Osteoblast (primary cell): ENCODE data around the gene CIC. TPM values are rescaled to one million over a fixed set of nuclear protein-coding genes. Genes with fewer than 3 reads are reported as not detected.

Source experiments
- DNase-seq: peaks from one replicate; pipeline ENCODE4 v3.0.0; 2011; ENCODE audit warnings: low spot score, mixed read lengths; ENCODE audit not compliant: insufficient read length; ENCODE audit errors: missing footprints
- H2AFZ ChIP-seq: 2 replicates; pipeline ENCODE4 v1.6.0; 2011; ENCODE audit warnings: mild to moderate bottlenecking, low read length
- H3K27ac ChIP-seq: 2 replicates; pipeline ENCODE4 v1.5.1; 2011; ENCODE audit warnings: mild to moderate bottlenecking, low read depth, low read length, moderate library complexity
- H3K27me3 ChIP-seq: 2 replicates; pipeline ENCODE4 v1.6.0; 2012; ENCODE audit warnings: mild to moderate bottlenecking, control low read depth, inconsistent platforms, low read length, moderate library complexity; ENCODE audit not compliant: insufficient read depth
- H3K36me3 ChIP-seq: 2 replicates; pipeline ENCODE4 v1.5.1; 2011; ENCODE audit warnings: mild to moderate bottlenecking, low read length, control low read depth, moderate library complexity; ENCODE audit not compliant: insufficient read depth
- H3K4me1 ChIP-seq: 2 replicates; pipeline ENCODE4 v1.5.1; 2011; ENCODE audit warnings: mild to moderate bottlenecking, low read length, control low read depth, moderate library complexity; ENCODE audit not compliant: insufficient read depth
- H3K4me2 ChIP-seq: 2 replicates; pipeline ENCODE4 v1.6.0; 2011; ENCODE audit warnings: mild to moderate bottlenecking, low read length; ENCODE audit not compliant: insufficient read depth
- H3K4me3 ChIP-seq: fragments of 200-600 bp; sonication (generic); 3 replicates; pipeline ENCODE4 v1.5.1; 2012; ENCODE audit warnings: mild to moderate bottlenecking, low read length, inconsistent platforms; ENCODE audit not compliant: insufficient read depth
- H3K79me2 ChIP-seq: 2 replicates; pipeline ENCODE4 v1.6.0; 2012; ENCODE audit warnings: mild to moderate bottlenecking, low read length, control low read depth, inconsistent platforms; ENCODE audit not compliant: insufficient read depth
- H3K9me3 ChIP-seq: 2 replicates; pipeline ENCODE4 v1.5.1; 2011; ENCODE audit warnings: low read depth, low read length, control low read depth
- H4K20me1 ChIP-seq: 2 replicates; pipeline ENCODE4 v1.6.0; 2012; ENCODE audit warnings: mild to moderate bottlenecking, low read length, control low read depth; ENCODE audit not compliant: insufficient read depth
- total RNA-seq: library from RNA; depleted of rRNA; stranded (reverse); fragments of >200 nt; gene quantifications from 2 replicates; pipeline ENCODE4 v1.2.3, GENCODE V29; 2012
- TF ChIP-seq, protein P1 (sequence below): IDR thresholded peaks from 2 replicates; pipeline ENCODE4 v1.5.1; 2011; ENCODE audit warnings: mild to moderate bottlenecking, low read depth, low read length, moderate library complexity; ENCODE audit errors: extremely low read depth

CIC gene
- total RNA-seq, 1 donor = 39.1 TPM

DNA sequence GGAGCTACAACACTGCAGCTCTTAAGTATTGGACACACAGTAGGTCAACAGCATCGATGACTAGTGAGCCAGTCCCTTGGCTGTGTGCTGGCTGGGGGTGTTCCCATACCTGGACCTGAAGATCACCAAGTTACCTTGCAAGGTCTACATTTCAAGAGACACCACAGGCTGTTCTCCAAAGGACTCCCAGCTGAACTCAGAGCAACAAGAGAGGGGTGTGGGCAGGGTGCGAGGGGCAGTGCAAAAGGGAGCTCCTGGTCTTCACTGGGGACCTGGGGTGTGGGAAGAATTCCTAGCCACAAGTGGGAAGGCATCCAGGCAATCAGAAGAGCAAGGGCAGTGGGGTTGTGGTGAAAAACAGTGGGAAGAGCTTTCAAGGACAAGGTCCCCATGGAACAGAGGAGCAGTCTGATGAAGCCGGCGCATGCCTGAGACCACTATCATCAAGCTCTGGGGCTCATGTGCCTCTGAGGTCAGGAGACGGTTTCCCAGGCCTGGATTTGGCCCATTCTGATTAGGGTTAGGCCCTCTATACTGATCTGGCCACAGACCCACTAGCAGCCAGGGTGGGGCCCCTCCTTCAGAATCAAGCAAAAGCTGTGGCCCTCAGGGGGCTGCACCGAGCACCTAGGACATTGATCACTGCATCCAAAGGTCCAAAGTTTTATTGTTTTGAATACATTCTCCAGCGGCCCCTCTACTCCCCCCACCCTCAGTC, 22.0 kb upstream of the CIC start:
- H3K4me2 ChIP-seq = no peak overlapping the region

DNA sequence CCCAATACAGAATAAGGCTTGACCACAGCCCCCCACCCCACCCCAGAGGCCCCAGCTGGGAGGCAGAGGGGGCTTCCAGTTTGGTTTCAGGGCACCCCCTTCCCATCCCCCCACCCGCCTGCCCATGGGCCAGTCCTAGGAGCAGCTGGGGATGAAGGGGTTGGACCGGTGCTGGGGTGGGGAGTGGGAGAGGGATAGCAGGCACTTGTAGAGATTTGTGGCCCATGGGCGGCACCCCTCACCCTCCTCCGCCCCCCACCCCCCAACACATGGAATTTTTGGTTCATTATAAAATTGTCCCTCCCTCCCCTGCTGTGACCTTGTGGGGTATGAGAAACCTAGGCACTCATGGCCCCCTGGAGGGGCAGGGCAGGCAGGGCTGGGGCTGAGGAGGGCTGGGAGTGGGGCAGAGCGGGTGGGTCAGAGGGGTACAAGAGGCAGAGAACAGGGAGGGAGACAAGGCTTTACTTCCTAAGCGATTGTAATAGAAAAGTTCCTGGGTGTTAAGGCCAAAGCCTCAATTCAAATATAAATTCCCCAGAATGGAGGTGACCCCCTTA, 21.3 kb upstream of the CIC start:
- H3K36me3 ChIP-seq = peaks cover 19% of the 10 kb centered on the region
- H3K9me3 ChIP-seq = no peaks in the 10 kb centered on the region
- TF ChIP-seq, protein P1, sequence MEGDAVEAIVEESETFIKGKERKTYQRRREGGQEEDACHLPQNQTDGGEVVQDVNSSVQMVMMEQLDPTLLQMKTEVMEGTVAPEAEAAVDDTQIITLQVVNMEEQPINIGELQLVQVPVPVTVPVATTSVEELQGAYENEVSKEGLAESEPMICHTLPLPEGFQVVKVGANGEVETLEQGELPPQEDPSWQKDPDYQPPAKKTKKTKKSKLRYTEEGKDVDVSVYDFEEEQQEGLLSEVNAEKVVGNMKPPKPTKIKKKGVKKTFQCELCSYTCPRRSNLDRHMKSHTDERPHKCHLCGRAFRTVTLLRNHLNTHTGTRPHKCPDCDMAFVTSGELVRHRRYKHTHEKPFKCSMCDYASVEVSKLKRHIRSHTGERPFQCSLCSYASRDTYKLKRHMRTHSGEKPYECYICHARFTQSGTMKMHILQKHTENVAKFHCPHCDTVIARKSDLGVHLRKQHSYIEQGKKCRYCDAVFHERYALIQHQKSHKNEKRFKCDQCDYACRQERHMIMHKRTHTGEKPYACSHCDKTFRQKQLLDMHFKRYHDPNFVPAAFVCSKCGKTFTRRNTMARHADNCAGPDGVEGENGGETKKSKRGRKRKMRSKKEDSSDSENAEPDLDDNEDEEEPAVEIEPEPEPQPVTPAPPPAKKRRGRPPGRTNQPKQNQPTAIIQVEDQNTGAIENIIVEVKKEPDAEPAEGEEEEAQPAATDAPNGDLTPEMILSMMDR = no peak
- H3K27ac ChIP-seq = peak overlapping the region; percentile 81
- peak; percentile 66 for DNase-seq
- peaks cover 29% of the 10 kb centered on the region for H4K20me1 ChIP-seq
- H3K4me1 ChIP-seq = peaks cover 57% of the 10 kb centered on the region
- H3K4me3 ChIP-seq = no peak overlapping the region
- H2AFZ ChIP-seq = no peak overlapping the region
- H3K79me2 ChIP-seq = peaks cover 56% of the 10 kb centered on the region
- no peaks in the 10 kb centered on the region for H3K27me3 ChIP-seq
- H3K4me2 ChIP-seq = no peak overlapping the region

More for the DNA sequence above, 22.0 kb upstream of the CIC start:
- DNase-seq = peak; percentile 97
- Histone ChIP-seq H3K27me3 (no peaks in the 10 kb centered on the region), H3K9me3 (no peaks in the 10 kb centered on the region), H3K79me2 (peaks cover 50% of the 10 kb centered on the region), H2AFZ (no peak overlapping the region), H4K20me1 (peaks cover 29% of the 10 kb centered on the region), H3K4me1 (peaks cover 51% of the 10 kb centered on the region), H3K36me3 (peaks cover 19% of the 10 kb centered on the region), H3K4me3 (no peak overlapping the region), H3K27ac (peak overlapping the region; percentile 81)
- TF ChIP-seq, protein P1 = no peak

DNA sequence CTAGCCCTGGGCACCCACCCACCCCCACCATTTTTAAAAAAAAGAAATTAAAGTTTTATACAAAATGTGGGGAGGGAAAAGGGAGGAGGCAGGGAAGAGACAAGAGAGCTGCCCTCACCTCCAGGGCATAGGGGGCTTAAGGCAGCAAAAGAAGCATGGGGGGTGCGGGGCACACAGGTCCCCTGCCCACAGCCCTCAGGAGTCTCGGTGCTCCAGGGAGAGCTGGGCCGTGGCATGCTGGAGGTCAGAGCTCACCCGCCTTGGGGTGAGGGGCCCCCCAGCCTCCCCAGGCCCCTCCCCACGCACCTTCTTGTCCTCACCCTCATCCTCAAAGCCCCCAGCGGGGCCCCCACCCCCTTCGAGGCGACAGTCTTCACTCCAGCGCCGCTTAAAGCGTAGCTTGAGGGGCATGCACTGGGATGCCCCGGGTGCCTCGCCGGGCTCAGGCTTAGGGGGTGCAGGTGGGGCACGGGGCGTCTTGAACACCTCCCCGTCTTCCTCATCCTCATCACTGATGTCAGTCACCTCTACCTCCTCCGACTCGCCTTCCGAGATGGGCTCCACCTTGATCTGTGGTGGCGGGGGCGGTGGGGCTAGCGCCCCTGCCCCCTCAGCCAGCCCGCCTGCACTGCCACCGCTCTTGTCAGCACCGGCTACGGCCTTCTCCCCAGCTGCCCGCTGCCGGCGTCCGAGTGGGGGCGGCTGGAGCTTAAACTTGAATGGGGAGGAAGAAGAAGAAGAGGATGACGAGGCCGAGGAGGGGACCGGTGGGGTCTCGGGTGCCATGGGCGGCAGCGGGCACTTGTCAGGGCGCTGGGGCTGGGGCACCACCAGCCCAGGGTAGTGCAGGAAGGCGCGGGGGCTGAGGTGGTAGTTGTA, 20.5 kb upstream of the CIC start:
- Histone ChIP-seq H3K27ac (no peak overlapping the region), H3K36me3 (peaks cover 19% of the 10 kb centered on the region), H3K4me3 (no peak overlapping the region), H3K27me3 (no peaks in the 10 kb centered on the region), H3K9me3 (no peaks in the 10 kb centered on the region), H3K4me1 (peaks cover 61% of the 10 kb centered on the region), H4K20me1 (peaks cover 29% of the 10 kb centered on the region), H3K79me2 (peaks cover 64% of the 10 kb centered on the region), H2AFZ (no peak overlapping the region), H3K4me2 (no peak overlapping the region)
- TF ChIP-seq, protein P1 = no peak
- peak; percentile 68 for DNase-seq
